ENCODE results near the gene RP2. TPM values are rescaled to one million over a fixed set of nuclear protein-coding genes. Genes with fewer than 3 reads are reported as not detected.

The RP2 gene
- total and polyA plus RNA-seq, 9 of the 15 experiments (the other 6 are each of a cell fraction or from before 2014, with no cell fraction given), result 2.0 to 6.9 (median 3.5) TPM

- WGBS (ENCODE audit: insufficient coverage, low coverage, missing lambda C conversion rate), result no CpG with 5 or more reads among the region's 1 CpG
- in situ Hi-C loops (cut with MboI), result no loop called here
- Histone ChIP-seq H3K4me3 (no peak overlapping the region), H3K9me1 (ENCODE audit: control insufficient read depth, insufficient read depth, low read length) (no peaks in the 10 kb centered on the region), H3K9me3 (replicated peaks; ENCODE audit: control insufficient read depth, insufficient read depth, low read depth, low read length) (0 out of 2 replicates have a peak, but pooled peaks cover 2% of the 10 kb centered on the region), H4K20me1 (replicated peaks; ENCODE audit: control insufficient read depth, insufficient read depth, low read length) (no peaks in the 10 kb centered on the region), H3K4me2 (ENCODE audit: insufficient read depth, low read length) (no peak overlapping the region), H3K4me1 (replicated peaks in 1 of 2; ENCODE audit: control insufficient read depth in 2 of 2, insufficient read depth in 2 of 2, low read length in 2 of 2) (peaks cover 0 to 8% of the 10 kb centered on the region in 2 experiments; a peak in 2 of 5 replicates), H3K27me3 (ENCODE audit: control insufficient read depth in 2 of 2, insufficient read depth in 2 of 2, low read length in 2 of 2) (no peaks in the 10 kb centered on the region; a peak in 2 of 5 replicates), H3K27ac (ENCODE audit: extremely low read depth, low read depth, low read length) (no peak overlapping the region), H3K79me2 (ENCODE audit: control insufficient read depth, insufficient read depth, low read length) (peaks cover 32% of the 10 kb centered on the region), H3K9ac (ENCODE audit: insufficient read depth in 1 of 2, low read depth in 2 of 2, low read length in 2 of 2) (no peak overlapping the region), H3K36me3 (ENCODE audit: control insufficient read depth, insufficient read depth, low read length) (no peaks in the 10 kb centered on the region), H2AFZ (ENCODE audit: low read depth, low read length) (no peak overlapping the region)
- no TSS peak for BruUV-seq (replicated peaks)
- ATAC-seq (no peak), FAIRE-seq (no peak), DNase-seq (ENCODE audit: extremely low read depth in 1 of 4, low spot score in 3 of 4) (no peak)
- ChIA-PET POLR2A (interaction anchor here (0.6 kb wide), 1 partner anchor 185 kb away, joined by 3 read pairs; no protein-coding TSS in a partner anchor), CTCF (ENCODE audit: low intra/inter-chr PET ratio) (no interaction called here)
- TF ChIP-seq NFATC3 (IDR thresholded peaks at IDR 0.05) (no peak), EP400 (IDR thresholded peaks at IDR 0.05) (no peak), MCM5 (IDR thresholded peaks at IDR 0.05; ENCODE audit: low read depth) (no peak), ZBTB7A (IDR thresholded peaks at IDR 0.05; ENCODE audit: borderline replicate concordance, control insufficient read depth, low read depth, low read length) (no peak), GATA2 (CRISPR knock-in tag; IDR thresholded peaks at IDR 0.05) (no peak), CAMTA2 (CRISPR knock-in tag; conservative IDR thresholded peaks at IDR 0.05) (no peak)
- TF ChIP-seq, protein P1, sequence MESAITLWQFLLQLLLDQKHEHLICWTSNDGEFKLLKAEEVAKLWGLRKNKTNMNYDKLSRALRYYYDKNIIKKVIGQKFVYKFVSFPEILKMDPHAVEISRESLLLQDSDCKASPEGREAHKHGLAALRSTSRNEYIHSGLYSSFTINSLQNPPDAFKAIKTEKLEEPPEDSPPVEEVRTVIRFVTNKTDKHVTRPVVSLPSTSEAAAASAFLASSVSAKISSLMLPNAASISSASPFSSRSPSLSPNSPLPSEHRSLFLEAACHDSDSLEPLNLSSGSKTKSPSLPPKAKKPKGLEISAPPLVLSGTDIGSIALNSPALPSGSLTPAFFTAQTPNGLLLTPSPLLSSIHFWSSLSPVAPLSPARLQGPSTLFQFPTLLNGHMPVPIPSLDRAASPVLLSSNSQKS (CRISPR knock-in tag; IDR thresholded peaks at IDR 0.05), result no peak
- TF ChIP-seq, protein P2, sequence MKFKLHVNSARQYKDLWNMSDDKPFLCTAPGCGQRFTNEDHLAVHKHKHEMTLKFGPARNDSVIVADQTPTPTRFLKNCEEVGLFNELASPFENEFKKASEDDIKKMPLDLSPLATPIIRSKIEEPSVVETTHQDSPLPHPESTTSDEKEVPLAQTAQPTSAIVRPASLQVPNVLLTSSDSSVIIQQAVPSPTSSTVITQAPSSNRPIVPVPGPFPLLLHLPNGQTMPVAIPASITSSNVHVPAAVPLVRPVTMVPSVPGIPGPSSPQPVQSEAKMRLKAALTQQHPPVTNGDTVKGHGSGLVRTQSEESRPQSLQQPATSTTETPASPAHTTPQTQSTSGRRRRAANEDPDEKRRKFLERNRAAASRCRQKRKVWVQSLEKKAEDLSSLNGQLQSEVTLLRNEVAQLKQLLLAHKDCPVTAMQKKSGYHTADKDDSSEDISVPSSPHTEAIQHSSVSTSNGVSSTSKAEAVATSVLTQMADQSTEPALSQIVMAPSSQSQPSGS (CRISPR knock-in tag; IDR thresholded peaks at IDR 0.05), result no peak
- intact Hi-C loops (cut with micrococcal nuclease), result no loop called here
These were observed 80.8 kb downstream of the RP2 start for GRCh38 chrX:46917622-46918021.

Data from K562 (cell line).